ENCODE results near the gene FAM185A.

FAM185A gene

DNA sequence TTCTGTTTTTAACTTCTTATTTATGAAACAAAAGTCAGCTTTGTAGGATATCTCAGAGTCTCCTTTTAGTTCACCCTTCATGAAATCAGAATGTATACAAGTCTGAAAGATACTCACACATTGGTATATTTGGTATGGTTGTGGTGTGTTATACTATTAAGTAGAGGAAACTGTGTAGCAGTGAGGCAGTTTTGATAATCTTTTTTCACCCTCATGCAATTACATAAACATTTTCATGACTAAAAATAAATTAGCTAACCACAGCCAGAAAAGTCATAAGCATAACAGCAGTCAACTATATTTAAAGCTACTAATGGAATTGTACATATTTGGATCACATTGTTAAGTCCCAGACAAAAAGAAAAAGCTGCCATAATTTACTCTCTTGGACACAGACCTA, 62.1 kb downstream of the FAM185A start (continued):
- TF ChIP-seq CTCF (tag by site-specific recombination; IDR thresholded peaks at IDR 0.05) (no peak), ZNF610 (tag by site-specific recombination; IDR thresholded peaks at IDR 0.05; ENCODE audit: borderline replicate concordance) (no peak), PRDM1 (tag by site-specific recombination; IDR thresholded peaks at IDR 0.05) (no peak)
- TF ChIP-seq, protein P1, sequence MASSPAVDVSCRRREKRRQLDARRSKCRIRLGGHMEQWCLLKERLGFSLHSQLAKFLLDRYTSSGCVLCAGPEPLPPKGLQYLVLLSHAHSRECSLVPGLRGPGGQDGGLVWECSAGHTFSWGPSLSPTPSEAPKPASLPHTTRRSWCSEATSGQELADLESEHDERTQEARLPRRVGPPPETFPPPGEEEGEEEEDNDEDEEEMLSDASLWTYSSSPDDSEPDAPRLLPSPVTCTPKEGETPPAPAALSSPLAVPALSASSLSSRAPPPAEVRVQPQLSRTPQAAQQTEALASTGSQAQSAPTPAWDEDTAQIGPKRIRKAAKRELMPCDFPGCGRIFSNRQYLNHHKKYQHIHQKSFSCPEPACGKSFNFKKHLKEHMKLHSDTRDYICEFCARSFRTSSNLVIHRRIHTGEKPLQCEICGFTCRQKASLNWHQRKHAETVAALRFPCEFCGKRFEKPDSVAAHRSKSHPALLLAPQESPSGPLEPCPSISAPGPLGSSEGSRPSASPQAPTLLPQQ (tag by site-specific recombination; IDR thresholded peaks at IDR 0.05), result no peak
- TF ChIP-seq, protein P2, sequence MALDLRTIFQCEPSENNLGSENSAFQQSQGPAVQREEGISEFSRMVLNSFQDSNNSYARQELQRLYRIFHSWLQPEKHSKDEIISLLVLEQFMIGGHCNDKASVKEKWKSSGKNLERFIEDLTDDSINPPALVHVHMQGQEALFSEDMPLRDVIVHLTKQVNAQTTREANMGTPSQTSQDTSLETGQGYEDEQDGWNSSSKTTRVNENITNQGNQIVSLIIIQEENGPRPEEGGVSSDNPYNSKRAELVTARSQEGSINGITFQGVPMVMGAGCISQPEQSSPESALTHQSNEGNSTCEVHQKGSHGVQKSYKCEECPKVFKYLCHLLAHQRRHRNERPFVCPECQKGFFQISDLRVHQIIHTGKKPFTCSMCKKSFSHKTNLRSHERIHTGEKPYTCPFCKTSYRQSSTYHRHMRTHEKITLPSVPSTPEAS (tag by site-specific recombination; IDR thresholded peaks at IDR 0.05), result no peak

DNA sequence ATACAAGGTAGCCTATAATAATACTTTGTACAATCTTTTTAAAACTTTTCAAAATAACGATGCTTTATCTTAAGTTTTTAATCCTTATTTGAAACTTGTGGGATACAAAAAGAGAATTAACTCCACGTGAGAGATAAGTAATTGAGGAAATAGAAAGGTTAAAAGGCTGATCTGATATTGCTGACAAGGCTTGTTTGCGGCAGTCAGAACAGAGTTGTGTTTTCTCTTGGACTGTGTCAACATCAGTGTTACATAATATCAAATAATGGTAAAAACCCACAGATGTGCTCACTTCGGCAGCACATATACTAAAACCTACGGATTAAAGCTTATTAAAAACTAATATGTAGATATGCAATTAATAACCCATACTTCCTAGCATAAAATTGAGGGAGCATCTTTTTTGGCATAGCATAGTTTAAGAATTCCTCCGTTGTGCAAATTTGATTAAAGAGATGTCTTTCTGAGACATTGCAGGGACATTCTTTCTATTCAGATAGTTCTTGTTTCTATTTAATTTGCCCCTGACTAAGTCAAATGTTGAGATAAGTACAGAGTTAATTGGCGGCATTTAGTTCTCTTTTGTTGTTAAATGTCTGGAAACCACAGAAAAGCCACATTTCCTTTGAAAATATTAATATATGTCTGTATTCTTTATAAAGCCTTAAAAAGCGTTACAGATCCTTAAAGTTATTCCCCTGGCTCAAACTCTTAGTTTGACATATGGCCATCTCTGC, 63.3 kb downstream of the FAM185A start:
- no peak overlapping the region for H3K27ac ChIP-seq (ENCODE audit: extremely low read depth, low read depth, low read length)
- no peaks in the 10 kb centered on the region for H3K4me1 ChIP-seq (ENCODE audit: control insufficient read depth, insufficient read depth, low read length)
- H3K36me3 ChIP-seq (ENCODE audit: control insufficient read depth in 2 of 2, insufficient read depth in 1 of 2, low read length in 2 of 2), result peaks cover 0 to 15% of the 10 kb centered on the region in 2 experiments; a peak in 2 of 3 replicates
- TF ChIP-seq ZEB2 (tag by site-specific recombination; IDR thresholded peaks at IDR 0.05) (no peak), YY1 (tag by site-specific recombination; IDR thresholded peaks at IDR 0.05) (no peak), ZNF629 (tag by site-specific recombination; IDR thresholded peaks at IDR 0.05) (no peak), KLF16 (tag by site-specific recombination; IDR thresholded peaks at IDR 0.05) (no peak), ZNF133 (tag by site-specific recombination; IDR thresholded peaks at IDR 0.05) (no peak), ZNF76 (tag by site-specific recombination; IDR thresholded peaks at IDR 0.05; ENCODE audit: borderline replicate concordance, low read depth) (no peak), ZNF121 (tag by site-specific recombination; IDR thresholded peaks at IDR 0.05) (no peak), ZNF221 (tag by site-specific recombination; IDR thresholded peaks at IDR 0.05; ENCODE audit: borderline replicate concordance) (no peak), ZNF184 (tag by site-specific recombination; IDR thresholded peaks at IDR 0.05) (no peak), ZNF174 (tag by site-specific recombination; IDR thresholded peaks at IDR 0.05) (no peak), SP2 (tag by site-specific recombination; IDR thresholded peaks at IDR 0.05) (no peak)
- TF ChIP-seq, protein P3, sequence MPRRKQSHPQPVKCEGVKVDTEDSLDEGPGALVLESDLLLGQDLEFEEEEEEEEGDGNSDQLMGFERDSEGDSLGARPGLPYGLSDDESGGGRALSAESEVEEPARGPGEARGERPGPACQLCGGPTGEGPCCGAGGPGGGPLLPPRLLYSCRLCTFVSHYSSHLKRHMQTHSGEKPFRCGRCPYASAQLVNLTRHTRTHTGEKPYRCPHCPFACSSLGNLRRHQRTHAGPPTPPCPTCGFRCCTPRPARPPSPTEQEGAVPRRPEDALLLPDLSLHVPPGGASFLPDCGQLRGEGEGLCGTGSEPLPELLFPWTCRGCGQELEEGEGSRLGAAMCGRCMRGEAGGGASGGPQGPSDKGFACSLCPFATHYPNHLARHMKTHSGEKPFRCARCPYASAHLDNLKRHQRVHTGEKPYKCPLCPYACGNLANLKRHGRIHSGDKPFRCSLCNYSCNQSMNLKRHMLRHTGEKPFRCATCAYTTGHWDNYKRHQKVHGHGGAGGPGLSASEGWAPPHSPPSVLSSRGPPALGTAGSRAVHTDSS (tag by site-specific recombination; IDR thresholded peaks at IDR 0.05), result no peak
- POLR2A ChIA-PET, result no interaction called here
- no peak overlapping the region for H3K4me3 ChIP-seq (ENCODE audit: low read depth, low read length)
- CTCF ChIA-PET, result interaction anchor here (0.7 kb wide), 1 partner anchor 263 kb away, joined by 3 read pairs; the partner anchor contains the start of gene ARMC10
- H3K9me3 ChIP-seq (ENCODE audit: control insufficient read depth, insufficient read depth, low read depth, low read length), result no peaks in the 10 kb centered on the region
